Activated CD4-positive, CD25-positive, alpha-beta regulatory T cell treated with anti-CD3 and anti-CD28 coated beads, Interleukin-2, amount 50 U/mL, for 16 hours (primary cell): ENCODE results near the gene B4GALT3.
A peak's percentile ranks its signal among the peaks of the same experiment; 100 is the strongest.

Source experiments
- DNase-seq: peaks from one replicate; pipeline ENCODE4 v3.0.0-alpha.2; 2020; ENCODE audit warnings: low read depth, low spot score

Gene B4GALT3

GRCh38 chr1:161206411-161207140 lies 29.3 kb upstream of the B4GALT3 start:
- no peak for DNase-seq

GRCh38 chr1:161201836-161202712 lies 24.8 kb upstream of the B4GALT3 start, which contains the start of gene NDUFS2:
NDUFS2 (plus strand) TSS chr1:161202367; CDS start chr1:161202386, 19 bp downstream.
- DNase-seq, result peak; percentile 94

- no peak for DNase-seq
Observed at GRCh38 chr1:161200992-161201835, 23.9 kb upstream of the B4GALT3 start.

- DNase-seq, result no peak
Observed at GRCh38 chr1:161200421-161200991, 23.2 kb upstream of the B4GALT3 start.

GRCh38 chr1:161199506-161200139 lies 22.3 kb upstream of the B4GALT3 start:
- no peak for DNase-seq

- no peak for DNase-seq
Observed at GRCh38 chr1:161198897-161199431, 21.7 kb upstream of the B4GALT3 start, which contains the start of gene ADAMTS4. ADAMTS4 (minus strand) TSS chr1:161199054; CDS start chr1:161198627, 427 bp downstream.

GRCh38 chr1:161198194-161198896 lies 21.0 kb upstream of the B4GALT3 start:
- no peak for DNase-seq

- no peak for DNase-seq
Observed at GRCh38 chr1:161197560-161198193, 20.4 kb upstream of the B4GALT3 start.

GRCh38 chr1:161196521-161197451 lies 19.5 kb upstream of the B4GALT3 start:
- DNase-seq, result no peak

GRCh38 chr1:161196111-161196510 lies 18.8 kb upstream of the B4GALT3 start:
- no peak for DNase-seq

GRCh38 chr1:161195171-161195570 lies 17.9 kb upstream of the B4GALT3 start:
- DNase-seq, result no peak

GRCh38 chr1:161193561-161194235 lies 16.4 kb upstream of the B4GALT3 start:
- no peak for DNase-seq

- peak; percentile 51 for DNase-seq
Observed at GRCh38 chr1:161192476-161193465, 15.5 kb upstream of the B4GALT3 start.

- DNase-seq, result no peak
Observed at GRCh38 chr1:161191971-161192370, 14.7 kb upstream of the B4GALT3 start.

- DNase-seq, result no peak
Observed at GRCh38 chr1:161190962-161191521, 13.7 kb upstream of the B4GALT3 start.

GRCh38 chr1:161189036-161189435 lies 11.7 kb upstream of the B4GALT3 start:
- no peak for DNase-seq
